ENCODE measurements around the gene METTL4.

Gene METTL4

DNA sequence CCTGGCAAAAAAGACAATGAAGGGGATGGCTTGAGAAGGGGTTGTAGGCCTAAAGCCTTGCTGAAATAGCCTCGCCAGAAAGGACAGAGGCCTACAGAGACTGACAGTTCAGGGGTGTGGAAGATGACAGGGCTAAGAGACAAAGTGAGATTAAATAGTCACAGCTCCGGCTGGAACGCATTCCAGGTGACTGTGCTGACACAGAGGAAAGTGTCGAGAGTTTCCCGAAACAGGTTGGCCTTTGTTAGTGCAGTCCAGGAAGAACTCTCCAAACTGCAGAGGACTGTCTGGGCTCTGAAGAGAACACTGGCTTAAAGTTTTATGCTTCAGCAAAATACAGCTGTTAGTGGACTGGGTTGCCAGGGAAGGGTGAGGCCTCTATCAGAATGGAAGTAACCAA, 52.8 kb downstream of the METTL4 start:
- no peaks in the 10 kb centered on the region for H3K9me3 Mint-ChIP-seq

DNA sequence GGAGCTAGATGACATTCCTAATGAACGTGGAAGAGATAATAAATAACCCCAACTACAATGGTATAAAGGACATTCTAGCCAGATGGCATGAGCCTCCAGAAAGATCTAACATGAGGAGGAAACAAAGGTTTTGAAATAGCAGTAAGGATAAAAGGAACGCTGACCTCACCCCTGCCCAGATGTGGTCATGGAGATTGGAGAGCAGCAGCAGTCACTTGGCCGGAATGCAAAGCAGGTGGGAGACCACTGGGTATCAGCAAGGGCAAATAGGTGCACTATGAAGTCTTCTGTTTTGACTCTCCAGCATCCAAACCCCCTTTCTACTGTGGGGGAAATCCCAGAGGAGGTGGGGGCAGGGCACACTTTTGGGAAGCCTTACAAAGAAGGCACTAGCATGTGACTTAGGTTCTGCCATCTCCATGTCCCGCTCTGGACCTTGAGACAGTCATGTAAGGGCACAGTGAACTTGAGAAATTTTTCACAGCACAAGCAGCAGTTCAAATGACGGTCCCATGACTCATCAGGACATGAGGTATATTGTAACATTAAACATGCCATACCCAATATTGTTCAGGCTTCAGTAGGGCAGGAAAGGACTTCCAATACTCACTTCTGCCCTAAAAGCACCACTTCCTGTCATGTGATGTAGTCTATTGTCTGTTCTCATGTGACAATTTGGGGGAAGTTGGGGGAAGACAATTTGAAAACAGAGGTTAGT, 55.2 kb downstream of the METTL4 start:
- Mint-ChIP-seq H3K27me3 (no peaks in the 10 kb centered on the region), H3K9me3 (no peaks in the 10 kb centered on the region), H3K36me3 (ENCODE audit: low read depth) (no peaks in the 10 kb centered on the region), H3K4me1 (ENCODE audit: low read depth) (peaks cover 18% of the 10 kb centered on the region), H3K27ac (no peak overlapping the region), H3K4me3 (no peak overlapping the region)

More for the DNA sequence above, 52.8 kb downstream of the METTL4 start:
- Mint-ChIP-seq H3K27ac (no peak overlapping the region), H3K4me1 (ENCODE audit: low read depth) (peaks cover 22% of the 10 kb centered on the region), H3K36me3 (ENCODE audit: low read depth) (no peaks in the 10 kb centered on the region), H3K4me3 (no peak overlapping the region), H3K27me3 (no peaks in the 10 kb centered on the region)

DNA sequence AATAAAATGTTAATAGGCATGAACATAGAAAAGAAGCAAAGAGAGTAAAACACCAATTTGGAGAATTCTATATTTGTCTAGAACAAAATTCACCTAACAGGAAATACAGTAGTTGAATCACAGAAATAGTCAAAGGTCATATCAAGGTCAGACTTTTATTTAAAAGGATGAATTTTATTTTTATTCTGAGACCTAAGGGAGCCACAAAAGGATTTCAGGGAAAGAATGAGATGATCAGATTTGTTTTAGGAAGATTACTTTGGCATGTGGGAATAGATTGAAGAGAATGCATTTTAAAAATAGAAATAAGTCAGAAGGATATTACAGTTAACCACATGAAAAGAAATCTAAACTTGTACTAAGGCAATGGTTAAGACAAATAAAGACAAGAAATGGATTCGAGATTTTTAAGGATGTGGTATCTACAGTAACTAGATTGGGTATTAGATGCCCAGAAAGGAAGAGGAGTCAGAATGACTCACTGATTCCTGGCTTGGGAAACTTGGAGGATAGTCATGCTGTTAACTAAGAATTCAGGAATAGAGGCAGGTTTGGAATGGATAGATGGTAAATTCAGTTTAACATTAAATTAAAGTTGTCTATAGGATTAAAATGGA, 56.0 kb downstream of the METTL4 start:
- no peak overlapping the region for H3K27ac Mint-ChIP-seq
- peaks cover 18% of the 10 kb centered on the region for H3K4me1 Mint-ChIP-seq (ENCODE audit: low read depth)
- no peak overlapping the region for H3K4me3 Mint-ChIP-seq

DNA sequence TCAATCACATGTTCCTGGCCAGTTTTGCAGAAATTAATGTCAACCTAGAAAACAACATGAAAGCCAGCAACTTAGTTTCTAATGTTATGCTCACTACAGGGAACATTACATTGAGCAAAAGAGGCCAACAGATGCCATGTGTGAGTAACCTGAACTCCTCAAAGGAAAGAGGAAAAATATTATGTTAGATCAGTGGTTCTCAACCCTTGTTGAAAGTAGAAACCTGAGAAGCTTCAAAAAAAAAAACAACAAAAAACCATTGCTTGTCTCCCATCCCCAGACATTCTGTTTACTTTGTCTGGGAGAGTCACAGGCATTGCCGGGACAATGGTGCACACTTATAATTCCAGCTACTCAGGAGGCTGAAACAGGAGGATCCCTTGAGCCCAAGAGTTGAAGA, 57.7 kb downstream of the METTL4 start:
- Mint-ChIP-seq H3K4me3 (no peak overlapping the region), H3K36me3 (ENCODE audit: low read depth) (no peaks in the 10 kb centered on the region), H3K27me3 (no peaks in the 10 kb centered on the region), H3K4me1 (ENCODE audit: low read depth) (peaks cover 18% of the 10 kb centered on the region), H3K9me3 (no peaks in the 10 kb centered on the region), H3K27ac (no peak overlapping the region)

More for the DNA sequence above, 56.0 kb downstream of the METTL4 start:
- Mint-ChIP-seq H3K9me3 (no peaks in the 10 kb centered on the region), H3K36me3 (ENCODE audit: low read depth) (no peaks in the 10 kb centered on the region), H3K27me3 (no peaks in the 10 kb centered on the region)

DNA sequence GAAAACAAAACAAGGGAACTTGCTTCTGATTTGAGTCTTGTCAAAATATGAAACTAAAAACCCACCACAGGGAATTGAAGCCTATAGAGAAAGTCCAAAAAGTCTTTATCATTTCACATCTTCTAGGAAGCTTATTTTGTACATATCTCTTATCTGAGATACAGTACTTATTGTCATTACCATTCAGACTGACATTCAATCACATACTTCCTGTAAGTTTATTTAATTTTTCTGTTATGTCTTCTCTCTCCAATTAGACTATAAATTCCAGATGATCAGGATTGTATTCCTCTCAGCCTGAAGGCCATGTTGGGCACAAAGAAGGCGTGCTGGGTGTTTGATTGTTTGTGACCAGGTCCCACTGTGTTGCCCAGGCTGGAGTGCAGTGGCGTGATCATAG, 59.2 kb downstream of the METTL4 start:
- peaks cover 18% of the 10 kb centered on the region for H3K4me1 Mint-ChIP-seq (ENCODE audit: low read depth)
- H3K36me3 Mint-ChIP-seq (ENCODE audit: low read depth) = no peaks in the 10 kb centered on the region
- H3K9me3 Mint-ChIP-seq = no peaks in the 10 kb centered on the region
- H3K4me3 Mint-ChIP-seq = no peak overlapping the region
- H3K27me3 Mint-ChIP-seq = no peaks in the 10 kb centered on the region
- no peak overlapping the region for H3K27ac Mint-ChIP-seq

DNA sequence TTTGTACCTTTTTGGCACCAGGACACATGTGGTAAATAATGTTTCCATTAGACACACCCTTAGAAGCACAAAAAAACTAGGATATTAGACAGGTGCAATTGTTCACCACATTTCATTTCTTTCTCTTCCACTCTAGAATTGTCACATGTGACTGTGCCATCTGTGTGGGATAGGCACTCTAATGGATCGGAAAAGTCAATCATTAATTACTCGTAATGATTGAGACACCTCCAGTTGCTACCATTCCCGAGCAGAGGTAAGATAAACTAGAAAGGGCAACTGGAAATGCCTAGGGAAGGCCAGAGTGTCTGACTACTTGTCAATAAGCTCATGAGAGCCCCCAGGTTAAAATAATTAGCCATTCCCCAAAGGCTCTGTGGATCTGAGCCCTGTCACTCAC, 59.9 kb downstream of the METTL4 start:
- H3K9me3 Mint-ChIP-seq = no peaks in the 10 kb centered on the region
- no peak overlapping the region for H3K4me3 Mint-ChIP-seq
- no peak overlapping the region for H3K27ac Mint-ChIP-seq
- H3K36me3 Mint-ChIP-seq (ENCODE audit: low read depth) = no peaks in the 10 kb centered on the region
- no peaks in the 10 kb centered on the region for H3K27me3 Mint-ChIP-seq
- H3K4me1 Mint-ChIP-seq (ENCODE audit: low read depth) = peaks cover 14% of the 10 kb centered on the region

DNA sequence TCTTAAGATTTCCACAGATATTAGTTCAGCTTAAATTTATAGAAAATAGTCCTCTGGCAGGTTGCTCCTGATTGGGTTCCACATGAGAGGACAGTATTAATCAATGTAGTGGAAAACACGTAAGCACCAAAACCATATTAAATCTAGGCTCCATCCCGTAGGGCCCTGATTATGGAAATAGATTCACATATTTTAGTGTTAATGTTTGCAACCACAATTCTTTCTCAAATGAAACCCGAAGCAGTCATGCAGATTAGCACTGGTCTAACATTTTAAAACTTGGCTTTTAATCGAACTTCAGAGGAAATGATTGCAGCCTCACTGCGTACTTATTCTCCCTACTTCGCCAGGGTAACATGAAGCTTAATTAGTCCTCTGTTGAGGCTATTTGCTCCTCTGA, 60.9 kb downstream of the METTL4 start:
- no peaks in the 10 kb centered on the region for H3K36me3 Mint-ChIP-seq (ENCODE audit: low read depth)
- no peak overlapping the region for H3K4me3 Mint-ChIP-seq
- H3K4me1 Mint-ChIP-seq (ENCODE audit: low read depth) = peaks cover 4% of the 10 kb centered on the region
- H3K27me3 Mint-ChIP-seq = no peaks in the 10 kb centered on the region
- no peak overlapping the region for H3K27ac Mint-ChIP-seq
- H3K9me3 Mint-ChIP-seq = no peaks in the 10 kb centered on the region

DNA sequence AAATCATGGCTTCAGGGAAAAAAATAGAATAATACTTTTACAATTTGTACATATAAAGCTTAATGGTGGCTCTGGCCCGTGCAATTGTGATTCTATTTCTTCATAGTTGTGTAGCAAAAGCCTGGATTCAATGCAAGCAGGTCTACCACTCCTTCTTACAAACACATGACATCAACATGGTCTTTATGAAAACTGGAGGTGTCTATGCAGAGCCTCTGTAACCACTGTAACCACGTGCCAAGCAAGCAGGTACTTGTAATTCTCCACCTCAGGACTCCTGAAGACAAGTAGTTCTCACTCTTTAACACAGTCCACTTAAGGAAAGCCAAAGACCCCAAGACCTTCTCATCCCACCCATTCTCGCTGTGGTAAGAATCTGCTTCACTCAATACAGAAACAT, 62.6 kb downstream of the METTL4 start:
- no peak overlapping the region for H3K4me3 Mint-ChIP-seq

DNA sequence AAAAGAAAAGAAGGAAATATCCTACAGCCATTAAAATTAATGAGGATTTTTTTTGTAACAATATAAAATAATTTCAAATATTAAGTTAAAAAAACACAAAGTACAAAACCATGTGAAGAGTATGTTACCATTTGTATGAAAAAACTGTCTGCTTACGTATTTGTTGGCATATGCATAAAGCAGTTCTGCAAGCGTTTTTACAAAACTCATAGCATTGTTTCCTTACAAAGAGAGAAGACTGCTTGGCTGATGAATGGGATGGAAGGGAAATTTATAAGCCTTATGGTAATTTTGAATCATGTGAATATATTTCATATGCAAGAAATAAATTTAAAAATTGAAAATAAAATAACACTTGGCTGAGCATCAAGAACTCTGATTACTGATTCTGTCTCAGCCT, 63.1 kb downstream of the METTL4 start:
- no peak overlapping the region for H3K4me3 Mint-ChIP-seq
- no peaks in the 10 kb centered on the region for H3K27me3 Mint-ChIP-seq
- H3K27ac Mint-ChIP-seq = no peak overlapping the region
- H3K4me1 Mint-ChIP-seq (ENCODE audit: low read depth) = no peaks in the 10 kb centered on the region
- no peaks in the 10 kb centered on the region for H3K9me3 Mint-ChIP-seq
- H3K36me3 Mint-ChIP-seq (ENCODE audit: low read depth) = no peaks in the 10 kb centered on the region

More for the DNA sequence above, 62.6 kb downstream of the METTL4 start:
- Mint-ChIP-seq H3K36me3 (ENCODE audit: low read depth) (no peaks in the 10 kb centered on the region), H3K9me3 (no peaks in the 10 kb centered on the region), H3K4me1 (ENCODE audit: low read depth) (no peaks in the 10 kb centered on the region), H3K27ac (no peak overlapping the region), H3K27me3 (no peaks in the 10 kb centered on the region)

DNA sequence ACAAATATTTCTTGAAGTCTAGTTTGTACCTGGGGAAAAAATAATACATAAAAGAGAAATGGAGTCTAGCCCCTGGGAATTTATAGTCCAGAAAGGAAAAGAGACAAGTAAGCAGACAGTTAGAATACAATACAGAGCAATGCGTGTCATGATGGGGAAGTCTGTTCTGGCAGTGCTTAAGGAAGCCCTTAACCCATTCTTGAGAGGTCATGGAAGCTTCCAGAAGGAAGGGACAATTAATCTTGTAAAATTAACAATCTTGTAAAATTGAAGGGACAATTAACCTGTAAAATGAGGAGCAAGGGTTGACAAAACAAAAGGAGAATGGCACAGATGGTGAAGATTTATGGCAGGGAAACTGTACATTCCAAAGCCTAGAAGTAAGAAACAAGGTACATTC, 66.7 kb downstream of the METTL4 start:
- Mint-ChIP-seq H3K4me3 (no peak overlapping the region), H3K27ac (no peak overlapping the region), H3K27me3 (peaks cover under 1% of the 10 kb centered on the region), H3K9me3 (no peaks in the 10 kb centered on the region), H3K36me3 (ENCODE audit: low read depth) (no peaks in the 10 kb centered on the region), H3K4me1 (ENCODE audit: low read depth) (no peaks in the 10 kb centered on the region)

DNA sequence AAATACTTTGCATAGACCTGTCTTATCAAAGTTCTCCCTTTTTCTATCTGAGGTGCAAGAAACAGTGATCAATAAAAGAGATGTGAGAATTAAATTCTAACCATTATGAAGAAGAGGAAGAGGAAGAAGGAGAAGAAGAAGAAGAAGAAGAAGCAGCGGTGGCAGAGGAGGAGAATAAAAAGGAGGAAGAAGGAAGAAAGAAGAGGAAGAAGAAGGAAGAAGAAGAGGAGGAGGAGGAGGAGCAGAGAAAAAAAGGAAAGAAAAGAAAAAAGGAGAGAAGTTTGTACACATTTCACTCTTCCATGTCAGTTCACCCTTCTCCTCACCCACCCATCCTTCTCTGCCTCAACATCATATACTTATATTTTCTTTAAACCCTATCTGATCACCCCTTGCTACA, 68.4 kb downstream of the METTL4 start:
- H3K27ac Mint-ChIP-seq = no peak overlapping the region
- H3K27me3 Mint-ChIP-seq = peaks cover 4% of the 10 kb centered on the region
- no peak overlapping the region for H3K4me3 Mint-ChIP-seq
- no peaks in the 10 kb centered on the region for H3K36me3 Mint-ChIP-seq (ENCODE audit: low read depth)
- no peaks in the 10 kb centered on the region for H3K9me3 Mint-ChIP-seq
- H3K4me1 Mint-ChIP-seq (ENCODE audit: low read depth) = no peaks in the 10 kb centered on the region

DNA sequence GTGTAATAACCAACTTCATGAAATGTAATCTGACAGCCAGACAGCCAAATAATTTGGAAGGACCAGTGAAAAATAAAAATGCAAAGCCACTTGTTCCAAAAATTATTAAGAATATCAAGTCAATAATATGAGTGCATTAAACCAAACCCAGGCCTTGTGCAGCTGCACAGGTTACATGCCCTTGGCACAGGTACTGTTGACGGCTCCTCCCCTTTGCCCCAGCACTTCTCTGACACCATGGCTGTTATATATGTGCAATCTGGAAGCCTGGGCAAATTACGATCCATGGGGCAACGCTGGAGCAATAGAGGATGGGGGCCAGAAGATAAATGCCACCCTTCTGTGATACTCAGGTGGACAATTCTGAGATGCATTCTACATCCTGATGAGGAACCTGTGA, 68.9 kb downstream of the METTL4 start:
- Mint-ChIP-seq H3K4me3 (no peak overlapping the region), H3K9me3 (no peaks in the 10 kb centered on the region), H3K27me3 (peaks cover 4% of the 10 kb centered on the region), H3K36me3 (ENCODE audit: low read depth) (no peaks in the 10 kb centered on the region), H3K27ac (no peak overlapping the region), H3K4me1 (ENCODE audit: low read depth) (no peaks in the 10 kb centered on the region)

DNA sequence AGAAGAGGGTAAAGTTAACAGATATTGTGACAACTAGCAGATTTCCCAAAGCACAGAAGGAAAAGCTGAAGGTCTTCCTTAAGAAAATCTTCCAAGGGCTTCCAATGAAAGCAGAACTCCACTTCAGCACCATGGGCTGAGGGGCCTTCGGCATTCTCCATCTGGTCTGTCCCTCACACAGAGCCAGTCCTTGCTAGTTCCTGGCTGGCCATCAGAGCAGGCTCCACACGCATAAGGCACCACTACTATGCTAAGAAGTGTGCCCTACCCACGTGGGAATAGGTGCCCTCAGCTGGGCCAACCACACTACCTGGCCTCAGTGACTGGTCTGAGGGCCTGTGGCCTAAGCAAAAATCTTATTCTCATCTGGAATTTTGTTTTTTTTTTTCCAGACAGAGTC, 73.5 kb downstream of the METTL4 start:
- Mint-ChIP-seq H3K4me1 (ENCODE audit: low read depth) (no peaks in the 10 kb centered on the region), H3K27me3 (peaks cover 4% of the 10 kb centered on the region), H3K9me3 (no peaks in the 10 kb centered on the region), H3K36me3 (ENCODE audit: low read depth) (no peaks in the 10 kb centered on the region), H3K4me3 (no peak overlapping the region), H3K27ac (no peak overlapping the region)

DNA sequence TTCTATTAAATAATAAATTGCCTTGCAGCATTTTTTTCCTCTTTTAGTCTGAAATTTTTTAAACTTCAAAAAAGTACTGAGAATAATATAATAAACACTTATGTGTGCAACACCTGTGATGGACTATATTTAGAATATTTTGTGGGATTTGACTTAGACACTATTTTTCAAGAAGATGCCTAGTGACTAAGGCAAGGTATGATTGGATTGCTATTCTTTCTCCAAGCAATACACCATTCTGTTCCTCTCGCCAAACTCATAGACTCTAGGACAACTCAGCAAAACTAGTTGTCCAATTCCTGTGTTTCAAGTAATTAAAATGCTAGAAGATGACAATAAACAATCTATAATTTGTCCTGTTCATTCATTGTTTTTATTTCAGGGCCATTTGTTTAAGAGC, 75.9 kb downstream of the METTL4 start:
- H3K4me3 Mint-ChIP-seq = no peak overlapping the region
- H3K4me1 Mint-ChIP-seq (ENCODE audit: low read depth) = no peaks in the 10 kb centered on the region
- peaks cover 9% of the 10 kb centered on the region for H3K27me3 Mint-ChIP-seq
- H3K36me3 Mint-ChIP-seq (ENCODE audit: low read depth) = no peaks in the 10 kb centered on the region
- H3K27ac Mint-ChIP-seq = no peak overlapping the region
- no peaks in the 10 kb centered on the region for H3K9me3 Mint-ChIP-seq

DNA sequence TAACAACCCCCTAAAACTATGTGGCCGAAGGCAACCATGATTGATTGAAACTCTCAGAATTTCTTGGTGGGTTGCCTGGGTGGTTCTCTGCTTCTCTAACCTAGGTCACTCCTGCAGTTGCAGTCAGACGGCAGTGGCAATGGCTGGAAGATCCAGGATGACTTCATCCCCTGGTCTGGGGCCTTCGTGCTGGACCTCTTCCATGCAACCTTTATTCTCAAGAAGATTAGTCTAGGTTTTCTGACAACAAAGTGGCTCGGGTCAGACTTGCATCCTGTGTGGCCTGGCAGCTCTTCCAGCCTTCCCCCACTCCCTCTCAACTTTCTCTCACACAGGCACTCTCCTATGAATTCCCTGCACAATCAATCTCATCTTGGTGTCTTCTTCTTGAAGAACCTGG, 76.4 kb downstream of the METTL4 start:
- Mint-ChIP-seq H3K4me1 (ENCODE audit: low read depth) (no peaks in the 10 kb centered on the region), H3K27ac (no peak overlapping the region), H3K27me3 (peaks cover 9% of the 10 kb centered on the region), H3K9me3 (no peaks in the 10 kb centered on the region), H3K4me3 (no peak overlapping the region), H3K36me3 (ENCODE audit: low read depth) (no peaks in the 10 kb centered on the region)
